Measurements from ENCODE around the gene RBBP8NL. TPM values are rescaled to one million over a fixed set of nuclear protein-coding genes. Genes with fewer than 3 reads are reported as not detected.

RBBP8NL gene
- polyA plus RNA-seq, 2 of the 4 experiments (the other 2 are of a cell fraction) = not detected

GRCh38 chr20:62416651-62417637 is 10.4 kb downstream of the RBBP8NL start (continued):
- TF ChIP-seq, protein P1, sequence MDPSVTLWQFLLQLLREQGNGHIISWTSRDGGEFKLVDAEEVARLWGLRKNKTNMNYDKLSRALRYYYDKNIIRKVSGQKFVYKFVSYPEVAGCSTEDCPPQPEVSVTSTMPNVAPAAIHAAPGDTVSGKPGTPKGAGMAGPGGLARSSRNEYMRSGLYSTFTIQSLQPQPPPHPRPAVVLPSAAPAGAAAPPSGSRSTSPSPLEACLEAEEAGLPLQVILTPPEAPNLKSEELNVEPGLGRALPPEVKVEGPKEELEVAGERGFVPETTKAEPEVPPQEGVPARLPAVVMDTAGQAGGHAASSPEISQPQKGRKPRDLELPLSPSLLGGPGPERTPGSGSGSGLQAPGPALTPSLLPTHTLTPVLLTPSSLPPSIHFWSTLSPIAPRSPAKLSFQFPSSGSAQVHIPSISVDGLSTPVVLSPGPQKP (IDR thresholded peaks at IDR 0.05; ENCODE audit: low read depth, low read length) = no peak
- no peak for TF ChIP-seq RCOR1 (IDR thresholded peaks at IDR 0.05; ENCODE audit: low read depth, low read length)
- no peak for TF ChIP-seq CBX2 (IDR thresholded peaks at IDR 0.05; ENCODE audit: borderline replicate concordance, low read depth)
- no peak for TF ChIP-seq CHD2 (IDR thresholded peaks at IDR 0.05; ENCODE audit: low read length, partially characterized antibody)
- TF ChIP-seq ZNF302 (CRISPR knock-in tag; IDR thresholded peaks at IDR 0.05) = no peak
- TF ChIP-seq E2F6 (IDR thresholded peaks at IDR 0.05; ENCODE audit: borderline replicate concordance, low read depth) = no peak
- TF ChIP-seq KDM5A (IDR thresholded peaks at IDR 0.05) = no peak

- TF ChIP-seq KDM5A (IDR thresholded peaks at IDR 0.05) = no peak
- no peak for TF ChIP-seq NFE2L2 (conservative IDR thresholded peaks at IDR 0.05; ENCODE audit: low read length)
- TF ChIP-seq HOXA7 (CRISPR knock-in tag; IDR thresholded peaks at IDR 0.05) = no peak
- TF ChIP-seq RFX5 (IDR thresholded peaks at IDR 0.05) = no peak
- TF ChIP-seq RAD21 (conservative IDR thresholded peaks at IDR 0.05 in 1 of 2, IDR thresholded peaks at IDR 0.05 in 1 of 2) = no peak
- no peak for TF ChIP-seq FOSL2 (IDR thresholded peaks at IDR 0.05)
- no peak for TF ChIP-seq FOSL2 (CRISPR knock-in tag; IDR thresholded peaks at IDR 0.05)
- TF ChIP-seq, protein P2, sequence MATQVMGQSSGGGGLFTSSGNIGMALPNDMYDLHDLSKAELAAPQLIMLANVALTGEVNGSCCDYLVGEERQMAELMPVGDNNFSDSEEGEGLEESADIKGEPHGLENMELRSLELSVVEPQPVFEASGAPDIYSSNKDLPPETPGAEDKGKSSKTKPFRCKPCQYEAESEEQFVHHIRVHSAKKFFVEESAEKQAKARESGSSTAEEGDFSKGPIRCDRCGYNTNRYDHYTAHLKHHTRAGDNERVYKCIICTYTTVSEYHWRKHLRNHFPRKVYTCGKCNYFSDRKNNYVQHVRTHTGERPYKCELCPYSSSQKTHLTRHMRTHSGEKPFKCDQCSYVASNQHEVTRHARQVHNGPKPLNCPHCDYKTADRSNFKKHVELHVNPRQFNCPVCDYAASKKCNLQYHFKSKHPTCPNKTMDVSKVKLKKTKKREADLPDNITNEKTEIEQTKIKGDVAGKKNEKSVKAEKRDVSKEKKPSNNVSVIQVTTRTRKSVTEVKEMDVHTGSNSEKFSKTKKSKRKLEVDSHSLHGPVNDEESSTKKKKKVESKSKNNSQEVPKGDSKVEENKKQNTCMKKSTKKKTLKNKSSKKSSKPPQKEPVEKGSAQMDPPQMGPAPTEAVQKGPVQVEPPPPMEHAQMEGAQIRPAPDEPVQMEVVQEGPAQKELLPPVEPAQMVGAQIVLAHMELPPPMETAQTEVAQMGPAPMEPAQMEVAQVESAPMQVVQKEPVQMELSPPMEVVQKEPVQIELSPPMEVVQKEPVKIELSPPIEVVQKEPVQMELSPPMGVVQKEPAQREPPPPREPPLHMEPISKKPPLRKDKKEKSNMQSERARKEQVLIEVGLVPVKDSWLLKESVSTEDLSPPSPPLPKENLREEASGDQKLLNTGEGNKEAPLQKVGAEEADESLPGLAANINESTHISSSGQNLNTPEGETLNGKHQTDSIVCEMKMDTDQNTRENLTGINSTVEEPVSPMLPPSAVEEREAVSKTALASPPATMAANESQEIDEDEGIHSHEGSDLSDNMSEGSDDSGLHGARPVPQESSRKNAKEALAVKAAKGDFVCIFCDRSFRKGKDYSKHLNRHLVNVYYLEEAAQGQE (IDR thresholded peaks at IDR 0.05) = no peak
- no peak for TF ChIP-seq FOXS1 (CRISPR knock-in tag; IDR thresholded peaks at IDR 0.05)
- TF ChIP-seq MAZ (IDR thresholded peaks at IDR 0.05; ENCODE audit: borderline replicate concordance, low read depth, low read length) = no peak
- H3K4me2 ChIP-seq = no peak overlapping the region
- no peak overlapping the region for H3K27ac ChIP-seq
- H3K4me1 ChIP-seq = no peaks in the 10 kb centered on the region
- FAIRE-seq = no peak
- ChIA-PET CTCF (interaction anchor here (0.9 to 1.4 kb wide), 2 partner anchors 55 to 201 kb away, joined by 3 to 4 read pairs; no protein-coding TSS in a partner anchor), POLR2A (no interaction called here)
- no peak overlapping the region for H3K4me3 ChIP-seq
- DNase-seq (ENCODE audit: low read depth in 1 of 2, low spot score in 1 of 2) = no peak
- WGBS (ENCODE audit: missing lambda C conversion rate) = 57% methylated on average over 14 of the region's 24 CpGs
- ATAC-seq = no peak
- no peaks in the 10 kb centered on the region for H3K9me3 ChIP-seq
These were observed 11.8 kb downstream of the RBBP8NL start for GRCh38 chr20:62415354-62416111.
